ENCODE data around the gene CYSTM1.
"Not testable (repeated sequence)": the region's sequence is repeated elsewhere in the genome, so short reads cannot be mapped to it uniquely, and the experiment has no call there.

CYSTM1 gene

GRCh38 chr5:140178482-140179116 lies 3.6 kb downstream of the CYSTM1 start:
- no peak for DNase-seq

DNA sequence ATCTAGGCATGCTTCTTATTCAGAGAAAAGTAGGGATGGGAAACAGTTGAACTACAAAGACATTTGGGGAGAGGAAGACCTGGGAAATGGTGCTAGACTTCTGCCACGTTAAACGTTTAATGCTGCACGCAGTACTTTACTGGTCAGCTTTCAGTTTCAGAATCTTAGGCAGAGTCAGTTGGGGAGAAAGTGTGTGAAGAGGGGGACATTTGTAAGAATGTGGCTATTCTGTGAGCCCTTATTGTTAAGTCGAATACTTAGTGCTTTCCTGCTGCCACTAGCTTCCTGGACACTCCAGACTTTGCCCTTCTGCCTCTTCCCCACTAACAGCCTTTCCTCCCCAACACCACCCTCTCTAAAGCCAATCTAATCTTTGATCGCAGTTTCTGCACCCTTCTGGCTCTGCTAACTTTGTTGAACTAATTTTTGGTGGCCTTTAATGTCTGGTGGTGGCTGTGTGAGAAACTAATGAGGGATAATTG lies 6.1 kb downstream of the CYSTM1 start:
- peak; percentile 24 for DNase-seq

DNA sequence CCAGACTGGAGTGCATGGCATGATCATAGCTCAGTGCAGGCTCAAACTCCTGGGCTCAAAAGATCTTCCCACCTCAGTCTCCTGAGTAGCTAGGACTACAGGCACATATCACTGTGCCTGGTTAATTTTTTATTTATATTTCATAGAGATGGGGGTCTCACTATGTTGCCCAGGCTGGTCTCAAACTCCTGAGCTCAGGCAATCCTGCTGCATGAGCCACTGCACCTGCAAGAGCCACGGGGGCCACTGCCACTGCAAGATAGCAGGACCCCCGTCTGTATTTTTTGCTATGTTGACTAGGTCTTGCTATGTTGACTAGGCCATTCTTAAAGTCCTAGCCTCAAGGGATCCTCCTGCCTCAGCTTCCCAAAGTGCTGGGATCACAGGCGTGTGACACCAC lies 6.5 kb downstream of the CYSTM1 start:
- DNase-seq: no peak

DNA sequence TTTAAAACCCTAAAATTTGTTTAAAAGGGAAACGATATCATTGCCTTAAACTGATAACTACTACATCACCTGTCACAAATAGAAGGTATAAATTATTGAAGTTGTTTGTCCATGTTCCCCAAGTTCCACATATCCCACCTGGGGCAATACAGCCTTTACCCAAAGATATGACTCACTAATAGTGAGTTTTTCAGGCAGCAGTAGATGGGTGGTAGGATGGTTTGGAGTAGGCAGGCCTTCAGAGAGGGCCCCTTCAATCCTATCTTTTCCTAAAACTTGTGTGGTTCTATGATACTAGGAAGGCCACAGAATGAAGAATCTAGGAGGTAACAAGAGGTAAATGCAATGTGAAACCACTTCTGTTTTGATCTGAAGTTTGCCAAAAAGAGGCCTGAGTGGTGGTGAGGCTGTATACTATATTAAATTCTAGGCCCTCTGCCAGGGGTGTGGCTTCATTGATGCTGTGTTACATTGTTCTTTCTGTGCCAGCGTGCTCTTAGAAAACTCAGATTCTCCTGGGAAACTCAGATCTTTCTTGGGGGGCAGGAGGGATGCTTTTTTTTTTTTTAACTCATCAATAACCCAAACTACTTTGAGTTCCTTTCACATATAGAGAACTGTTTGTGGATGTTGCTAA lies 7.2 kb downstream of the CYSTM1 start:
- DNase-seq: peak; percentile 27

DNA sequence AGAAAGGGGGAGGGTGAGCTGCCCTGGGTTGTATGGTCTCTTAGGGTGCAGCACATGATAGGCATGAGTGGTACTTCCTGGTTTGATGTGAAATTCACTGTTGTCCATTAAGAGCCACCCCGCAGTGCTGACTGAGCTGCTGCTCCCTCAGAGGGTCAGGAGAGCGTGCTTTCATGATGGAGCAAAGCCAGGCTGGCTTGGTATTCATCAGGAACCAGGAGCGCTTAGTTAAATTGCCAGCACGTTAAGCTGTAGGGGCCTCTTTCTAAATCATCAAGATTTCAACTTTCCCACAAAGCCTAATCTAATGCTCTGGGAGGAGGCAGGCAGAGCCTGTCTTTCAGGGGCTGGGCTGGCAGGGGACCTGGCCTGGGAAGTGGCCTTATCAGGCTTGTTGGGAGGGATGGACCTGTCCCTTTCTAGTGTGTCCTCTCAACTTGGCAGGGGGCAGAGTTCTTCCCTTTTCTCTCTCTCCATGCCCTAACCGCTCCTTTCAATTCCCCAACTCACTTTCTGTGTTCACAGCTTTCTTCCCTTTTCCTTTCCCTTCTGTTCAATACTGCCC lies 7.9 kb downstream of the CYSTM1 start:
- peak; percentile 49 for DNase-seq

- DNase-seq: no peak
These were observed 10.4 kb downstream of the CYSTM1 start for GRCh38 chr5:140185409-140185808.

- peak; percentile 73 for DNase-seq
These were observed 11.3 kb downstream of the CYSTM1 start for GRCh38 chr5:140186267-140186671.

DNA sequence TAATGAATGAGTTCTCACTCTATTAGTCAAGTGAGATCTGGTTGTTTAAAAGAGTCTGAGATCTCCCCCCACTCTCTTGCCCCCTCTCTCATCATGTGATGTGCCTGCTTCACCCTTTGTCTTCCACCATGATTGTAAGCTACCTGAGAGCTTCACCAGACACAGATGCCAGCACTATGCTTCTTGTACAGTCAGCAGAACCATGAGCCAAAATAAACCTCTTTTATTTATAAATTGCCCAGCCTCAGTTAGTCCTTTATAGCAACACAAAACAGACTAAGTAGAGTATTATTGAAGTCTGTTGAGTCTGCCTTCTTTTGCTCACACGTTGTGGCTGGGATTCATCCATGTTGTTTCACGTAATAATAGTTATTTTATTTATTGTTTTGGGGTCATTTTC lies 14.3 kb downstream of the CYSTM1 start:
- DNase-seq: no peak

- peak; percentile 90 for DNase-seq
These were observed 15.2 kb downstream of the CYSTM1 start for GRCh38 chr5:140189977-140190871.

DNA sequence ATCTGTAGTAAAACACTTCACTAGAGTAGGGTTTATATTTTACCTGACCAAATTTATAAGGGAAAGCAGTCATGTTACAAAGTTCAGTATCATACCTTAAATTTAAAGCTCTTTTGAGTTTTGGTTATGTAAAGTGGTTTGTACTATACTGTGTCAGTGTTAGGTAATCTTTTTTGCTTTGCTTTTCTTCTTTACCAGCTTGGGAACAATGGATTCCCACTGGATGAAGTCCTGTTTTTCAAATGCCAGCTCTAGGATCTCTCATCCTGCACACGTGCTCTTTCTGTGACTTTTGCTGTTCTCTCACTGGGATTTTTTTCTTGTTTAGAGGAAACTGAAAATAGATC lies 15.9 kb downstream of the CYSTM1 start:
- no peak for DNase-seq

DNA sequence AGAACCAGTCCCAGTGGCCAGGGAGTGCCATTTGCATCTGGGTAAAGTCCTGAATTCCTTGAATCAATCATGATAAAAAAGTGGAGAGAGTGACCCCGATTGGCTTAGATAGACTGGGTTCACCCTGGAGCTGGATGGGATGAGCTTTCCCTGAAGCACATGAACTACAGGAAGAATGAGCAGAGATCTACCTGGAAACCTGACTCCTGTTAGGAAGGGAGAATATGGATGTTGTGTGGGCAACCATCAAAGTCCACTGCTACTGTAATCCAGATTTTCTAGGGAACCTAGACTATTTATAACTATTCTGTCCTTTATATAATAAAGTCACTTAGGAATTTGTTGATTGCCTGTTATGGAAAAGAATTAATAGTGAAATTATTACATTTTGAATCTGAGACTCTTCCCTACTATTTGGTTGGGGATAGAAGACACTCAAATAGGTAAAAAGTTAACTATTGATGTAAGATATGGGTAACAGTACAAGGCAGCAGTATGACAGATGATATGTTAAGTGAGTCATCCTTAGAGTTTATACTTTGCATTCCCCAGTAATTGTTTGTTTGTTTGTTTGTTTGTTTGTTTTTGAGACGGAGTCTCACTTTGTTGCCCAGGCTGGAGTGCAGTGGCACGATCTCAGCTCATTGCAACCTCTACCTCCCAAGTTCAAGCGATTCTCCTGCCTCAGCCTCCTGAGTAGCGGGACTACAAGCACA lies 17.9 kb downstream of the CYSTM1 start:
- DNase-seq: no peak

- no peak for DNase-seq
These were observed 19.7 kb downstream of the CYSTM1 start for GRCh38 chr5:140194662-140195061.

DNA sequence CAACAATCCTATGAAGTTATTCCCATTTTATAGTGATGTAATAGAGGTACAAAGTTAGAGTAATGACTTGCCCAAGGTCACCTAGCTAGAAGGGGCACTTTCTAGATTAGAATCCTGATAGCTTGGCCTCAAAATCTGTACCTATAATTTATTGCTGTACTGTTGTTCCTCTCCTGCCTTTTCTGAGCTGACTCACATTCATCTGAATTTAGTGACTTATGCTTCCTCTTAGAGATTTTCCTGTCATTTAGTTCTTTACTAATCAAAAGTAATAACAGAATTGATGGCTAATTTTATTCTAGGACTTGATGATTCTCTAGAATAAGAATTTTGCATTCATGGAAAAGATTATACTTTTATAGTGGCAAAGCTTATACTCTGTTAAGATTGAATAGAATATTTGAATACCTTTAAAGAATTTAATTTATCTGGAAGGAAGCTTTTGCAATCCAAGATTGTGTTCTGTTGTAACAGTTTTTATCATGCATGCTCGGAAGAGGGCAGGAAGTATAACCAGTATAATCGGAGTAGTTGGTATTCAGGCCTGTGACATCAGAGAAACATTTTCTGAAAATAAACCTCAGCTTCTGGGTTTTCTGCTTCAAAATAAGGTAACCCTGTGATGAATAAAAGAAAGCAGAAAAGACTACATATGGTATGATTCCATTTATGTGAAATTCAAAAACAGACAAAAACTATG lies 21.3 kb downstream of the CYSTM1 start:
- DNase-seq: no peak

DNA sequence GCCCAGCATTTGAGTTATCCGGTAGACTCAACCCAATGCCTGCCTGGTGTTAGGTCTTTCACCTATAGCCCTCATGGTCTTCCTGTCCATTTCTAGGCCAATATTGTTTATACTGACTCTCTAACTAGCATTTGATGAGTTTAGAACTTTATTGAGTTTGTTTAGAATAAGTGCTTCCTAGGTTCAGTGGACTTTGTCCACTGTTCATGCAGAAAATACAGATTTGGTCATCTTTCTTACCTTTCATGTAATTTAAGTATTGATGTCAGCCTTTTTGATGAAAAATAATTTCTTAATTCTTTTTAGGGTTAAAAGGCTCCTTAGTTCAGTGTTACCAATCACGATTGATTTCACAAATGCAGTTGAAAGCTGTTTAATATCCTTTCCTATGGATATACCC lies 22.0 kb downstream of the CYSTM1 start:
- no peak for DNase-seq

GRCh38 chr5:140198915-140199314 lies 23.9 kb downstream of the CYSTM1 start:
- DNase-seq: not testable (repeated sequence)

- DNase-seq: no peak
These were observed 27.1 kb downstream of the CYSTM1 start for GRCh38 chr5:140202078-140202477.

- no peak for DNase-seq
These were observed 27.6 kb downstream of the CYSTM1 start for GRCh38 chr5:140202610-140203009.

- no peak for DNase-seq
These were observed 30.2 kb downstream of the CYSTM1 start for GRCh38 chr5:140205216-140205615.

DNA sequence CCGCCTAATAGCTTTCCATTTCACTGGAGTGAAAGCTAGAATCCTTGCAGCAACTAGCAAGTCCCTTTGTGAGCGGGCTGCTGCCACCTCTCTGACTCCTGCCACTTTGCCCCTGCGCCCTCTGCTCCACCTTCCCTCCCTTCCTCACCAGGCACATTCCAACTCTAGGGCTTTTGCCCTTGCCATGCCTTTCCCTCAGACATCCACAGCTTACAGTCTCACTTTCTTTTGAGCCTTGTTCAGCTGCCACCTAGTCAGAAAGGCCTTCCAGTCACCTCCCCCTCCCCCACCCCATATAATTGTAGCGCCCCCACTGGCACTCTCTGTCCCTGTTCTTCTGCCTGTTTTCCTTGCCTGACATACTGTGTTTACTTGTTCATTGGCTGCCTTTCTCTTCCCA lies 31.0 kb downstream of the CYSTM1 start:
- no peak for DNase-seq

DNA sequence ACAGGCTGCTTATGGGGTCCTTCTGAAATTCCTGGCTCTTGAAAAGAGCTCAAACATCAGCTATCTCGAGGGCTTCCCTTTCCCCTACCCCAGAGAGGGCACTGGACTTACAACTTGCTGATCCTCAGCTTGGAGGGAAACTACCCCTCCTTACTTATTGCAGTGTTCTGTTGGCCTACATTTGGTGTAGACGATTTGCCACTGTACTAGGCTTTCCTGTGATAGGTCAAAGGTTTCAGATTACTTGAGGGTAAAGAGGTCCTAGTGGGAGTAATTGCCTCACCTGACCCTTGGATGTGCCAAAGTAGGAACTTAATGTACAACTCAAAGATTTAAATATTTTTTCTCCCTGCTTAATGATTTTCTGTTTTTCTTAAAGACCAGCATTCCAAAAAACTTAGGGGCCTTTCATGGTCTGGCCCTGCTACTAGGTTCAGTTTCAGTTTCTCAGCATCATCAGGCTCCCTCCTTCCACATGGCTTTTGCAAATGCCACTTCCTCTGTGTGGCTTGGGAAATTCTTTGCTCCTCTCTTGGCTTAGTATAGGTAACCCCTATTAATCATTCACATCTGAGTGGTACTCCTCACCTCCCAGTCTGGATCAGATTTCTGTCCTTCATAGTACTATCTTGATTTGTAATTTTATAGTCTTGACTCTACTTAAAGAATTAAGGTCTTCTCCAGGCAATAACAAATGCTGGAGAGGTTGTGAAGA lies 32.4 kb downstream of the CYSTM1 start:
- DNase-seq: no peak

GRCh38 chr5:140208065-140208464 lies 33.1 kb downstream of the CYSTM1 start:
- DNase-seq: no peak
